ENCODE data around the gene IL13RA1. TPM values are rescaled to one million over a fixed set of nuclear protein-coding genes. Genes with fewer than 3 reads are reported as not detected.
"Not testable (repeated sequence)": the region's sequence is repeated elsewhere in the genome, so short reads cannot be mapped to it uniquely, and the experiment has no call there.

Gene IL13RA1
- total RNA-seq, 2 donors from 2014 or later: 0.32 to 1.8 TPM

GRCh38 chrX:118756101-118756500, 28.7 kb downstream of the IL13RA1 start:
- Mint-ChIP-seq H3K27ac (no peak overlapping the region), H3K9me3 (no peaks in the 10 kb centered on the region)
- ATAC-seq: no peak

GRCh38 chrX:118758511-118758910, 31.1 kb downstream of the IL13RA1 start:
- H3K27ac Mint-ChIP-seq: no peak overlapping the region
- H3K36me3 Mint-ChIP-seq: no peaks in the 10 kb centered on the region
- ATAC-seq (no peak), DNase-seq (ENCODE audit: low spot score in 2 of 2) (no peak)
- no peaks in the 10 kb centered on the region for H3K9me3 Mint-ChIP-seq

More at GRCh38 chrX:118756101-118756500, 28.7 kb downstream of the IL13RA1 start:
- no peak for DNase-seq (ENCODE audit: low spot score in 2 of 2)
- H3K36me3 Mint-ChIP-seq: no peaks in the 10 kb centered on the region

GRCh38 chrX:118760025-118760424, 32.6 kb downstream of the IL13RA1 start:
- Mint-ChIP-seq H3K27ac (no peak overlapping the region), H3K9me3 (no peaks in the 10 kb centered on the region), H3K36me3 (no peaks in the 10 kb centered on the region)
- DNase-seq (ENCODE audit: low spot score in 2 of 2) (no peak), ATAC-seq (no peak)

- DNase-seq (ENCODE audit: low spot score in 2 of 2): no peak
Observed at GRCh38 chrX:118761939-118762707, 34.7 kb downstream of the IL13RA1 start.

GRCh38 chrX:118763489-118763888, 36.1 kb downstream of the IL13RA1 start:
- ATAC-seq (no peak), DNase-seq (ENCODE audit: low spot score in 2 of 2) (no peak)
- no peaks in the 10 kb centered on the region for H3K36me3 Mint-ChIP-seq
- no peak overlapping the region for H3K27ac Mint-ChIP-seq
- H3K9me3 Mint-ChIP-seq: no peaks in the 10 kb centered on the region

More at GRCh38 chrX:118761939-118762707, 34.7 kb downstream of the IL13RA1 start:
- no peak for ATAC-seq
- H3K27ac Mint-ChIP-seq: no peak overlapping the region
- H3K9me3 Mint-ChIP-seq: no peaks in the 10 kb centered on the region
- no peaks in the 10 kb centered on the region for H3K36me3 Mint-ChIP-seq

- H3K27ac Mint-ChIP-seq: no peak overlapping the region
- H3K36me3 Mint-ChIP-seq: no peaks in the 10 kb centered on the region
- no peak for ATAC-seq
- no peaks in the 10 kb centered on the region for H3K9me3 Mint-ChIP-seq
- DNase-seq (ENCODE audit: low spot score in 2 of 2): no peak
Observed at GRCh38 chrX:118764122-118764521, 36.7 kb downstream of the IL13RA1 start.

- no peak for DNase-seq (ENCODE audit: low spot score in 2 of 2)
- H3K9me3 Mint-ChIP-seq: no peaks in the 10 kb centered on the region
- ATAC-seq: no peak
- H3K27ac Mint-ChIP-seq: no peak overlapping the region
- H3K36me3 Mint-ChIP-seq: no peaks in the 10 kb centered on the region
Observed at GRCh38 chrX:118770133-118770760, 42.8 kb downstream of the IL13RA1 start.

- no peaks in the 10 kb centered on the region for H3K36me3 Mint-ChIP-seq
- H3K27ac Mint-ChIP-seq: no peak overlapping the region
- DNase-seq (ENCODE audit: low spot score in 2 of 2) (no peak), ATAC-seq (no peak)
- no peaks in the 10 kb centered on the region for H3K9me3 Mint-ChIP-seq
Observed at GRCh38 chrX:118772051-118772450, 44.6 kb downstream of the IL13RA1 start.

GRCh38 chrX:118773782-118774181, 46.4 kb downstream of the IL13RA1 start:
- Mint-ChIP-seq H3K9me3 (no peaks in the 10 kb centered on the region), H3K27ac (no peak overlapping the region), H3K36me3 (no peaks in the 10 kb centered on the region)
- no peak for ATAC-seq
- DNase-seq (ENCODE audit: low spot score in 2 of 2): no peak

GRCh38 chrX:118779581-118779980, 52.2 kb downstream of the IL13RA1 start:
- Mint-ChIP-seq H3K36me3 (no peaks in the 10 kb centered on the region), H3K27ac (no peak overlapping the region), H3K9me3 (no peaks in the 10 kb centered on the region)
- ATAC-seq (no peak), DNase-seq (ENCODE audit: low spot score in 2 of 2) (no peak)

- ATAC-seq (no peak), DNase-seq (ENCODE audit: low spot score in 2 of 2) (no peak)
- Mint-ChIP-seq H3K36me3 (no peaks in the 10 kb centered on the region), H3K27ac (no peak overlapping the region), H3K9me3 (no peaks in the 10 kb centered on the region)
Observed at GRCh38 chrX:118780509-118780908, 53.1 kb downstream of the IL13RA1 start.

- no peak for ATAC-seq
- DNase-seq (ENCODE audit: low spot score in 2 of 2): no peak
- no peaks in the 10 kb centered on the region for H3K9me3 Mint-ChIP-seq
- no peak overlapping the region for H3K27ac Mint-ChIP-seq
- H3K36me3 Mint-ChIP-seq: no peaks in the 10 kb centered on the region
Observed at GRCh38 chrX:118780911-118781310, 53.5 kb downstream of the IL13RA1 start.

GRCh38 chrX:118795528-118796280, 68.3 kb downstream of the IL13RA1 start:
- ATAC-seq: no peak
- Mint-ChIP-seq H3K36me3 (no peaks in the 10 kb centered on the region), H3K9me3 (no peaks in the 10 kb centered on the region), H3K27ac (no peak overlapping the region)
- DNase-seq (ENCODE audit: low spot score in 2 of 2): no peak

- ATAC-seq (no peak), DNase-seq (ENCODE audit: low spot score in 2 of 2) (no peak)
- Mint-ChIP-seq H3K9me3 (no peaks in the 10 kb centered on the region), H3K36me3 (no peaks in the 10 kb centered on the region), H3K27ac (peak overlapping the region in 1 of 2 donors; percentile 44)
Observed at GRCh38 chrX:118802857-118803256, 75.5 kb downstream of the IL13RA1 start.

GRCh38 chrX:118807151-118808017, 80.0 kb downstream of the IL13RA1 start:
- peak in 1 of 2 donors; percentile 25 for DNase-seq (ENCODE audit: low spot score in 2 of 2)
- no peaks in the 10 kb centered on the region for H3K9me3 Mint-ChIP-seq
- ATAC-seq: peak in 1 of 2 donors; percentile 51
- no peaks in the 10 kb centered on the region for H3K36me3 Mint-ChIP-seq
- no peak overlapping the region for H3K27ac Mint-ChIP-seq

- ATAC-seq; H3K27ac Mint-ChIP-seq; H3K36me3 Mint-ChIP-seq; H3K9me3 Mint-ChIP-seq; DNase-seq (ENCODE audit: low spot score in 2 of 2): not testable (repeated sequence)
Observed at GRCh38 chrX:118817257-118817656, 89.9 kb downstream of the IL13RA1 start.
